OCI-LY1 (cell line): Measurements from ENCODE around the gene SF3B1.
"Not testable (repeated sequence)": the region's sequence is repeated elsewhere in the genome, so short reads cannot be mapped to it uniquely, and the experiment has no call there.

Experiments
- H2AFZ ChIP-seq: fragments of 200-600 bp; sonication (generic), shearing (Covaris generic); 2 replicates; pipeline ENCODE4 v1.6.0; 2014; ENCODE audit warnings: antibody characterized with exemption, mild to moderate bottlenecking, low read length
- H3F3A ChIP-seq: fragments of 200-600 bp; sonication (generic), shearing (Covaris generic); 2 replicates; pipeline ENCODE4 v1.6.0; 2014; ENCODE audit warnings: mild to moderate bottlenecking, antibody characterized with exemption, low read length, moderate library complexity; ENCODE audit not compliant: insufficient read depth
- H3K27ac ChIP-seq: fragments of 200-600 bp; sonication (generic); 2 replicates; pipeline ENCODE4 v1.5.1; 2014; ENCODE audit warnings: low read length, mixed run types, mild to moderate bottlenecking, low read depth; ENCODE audit not compliant: poor library complexity, severe bottlenecking
- H3K27me3 ChIP-seq: fragments of 200-600 bp; sonication (generic); 2 replicates; pipeline ENCODE4 v1.6.0; 2014; ENCODE audit warnings: antibody characterized with exemption, mild to moderate bottlenecking, low read length, moderate library complexity; ENCODE audit not compliant: insufficient read depth
- H3K36me3 ChIP-seq: fragments of 200-600 bp; sonication (generic); 2 replicates; pipeline ENCODE4 v1.6.1; 2014; ENCODE audit warnings: mild to moderate bottlenecking, antibody characterized with exemption, low read length, moderate library complexity, mixed read lengths; ENCODE audit not compliant: insufficient read depth
- H3K4me1 ChIP-seq: fragments of 200-600 bp; sonication (generic); 2 replicates; pipeline ENCODE4 v1.5.1; 2014; ENCODE audit warnings: mild to moderate bottlenecking, low read length, moderate library complexity; ENCODE audit not compliant: insufficient read depth, severe bottlenecking
- H3K4me2 ChIP-seq: fragments of 200-600 bp; sonication (generic), shearing (Covaris generic); 2 replicates; pipeline ENCODE4 v1.6.1; 2014; ENCODE audit warnings: low read length
- H3K4me3 ChIP-seq: fragments of 200-600 bp; sonication (generic); 2 replicates; pipeline ENCODE4 v1.5.1; 2014; ENCODE audit warnings: low read length, low read depth, mild to moderate bottlenecking, mixed read lengths; ENCODE audit not compliant: poor library complexity, severe bottlenecking
- H3K79me2 ChIP-seq: fragments of 200-600 bp; shearing (Covaris generic); 2 replicates; pipeline ENCODE4 v1.6.1; 2016; ENCODE audit warnings: mixed run types, low read length, mixed read lengths; ENCODE audit not compliant: insufficient read depth
- H3K9ac ChIP-seq: fragments of 200-600 bp; sonication (generic), shearing (Covaris generic); 2 replicates; pipeline ENCODE4 v1.6.1; 2014; ENCODE audit warnings: mild to moderate bottlenecking, low read length, mixed read lengths
- H3K9me2 ChIP-seq: fragments of 200-600 bp; sonication (generic), shearing (Covaris generic); 2 replicates; pipeline ENCODE4 v1.6.1; 2014; ENCODE audit warnings: low read depth, mild to moderate bottlenecking, low read length, mixed read lengths
- H3K9me3 ChIP-seq: fragments of 200-600 bp; shearing (Covaris generic); 2 replicates; pipeline ENCODE4 v1.6.1; 2014; ENCODE audit warnings: low read length, mixed read lengths
- H4K20me1 ChIP-seq: fragments of 200-600 bp; sonication (generic), shearing (Covaris generic); 2 replicates; pipeline ENCODE4 v1.6.0; 2016; ENCODE audit warnings: mild to moderate bottlenecking, low read length; ENCODE audit not compliant: insufficient read depth
- CTCF ChIP-seq: fragments of 200-600 bp; sonication (generic), shearing (Covaris generic); IDR thresholded peaks from 2 replicates; pipeline ENCODE4 v1.5.1; 2017; ENCODE audit warnings: mild to moderate bottlenecking, antibody characterized with exemption, low read length, moderate library complexity, mixed read lengths
- EZH2 ChIP-seq: fragments of 200-600 bp; sonication (generic), shearing (Covaris generic); IDR thresholded peaks from 2 replicates; pipeline ENCODE4 v1.8.0; 2017; ENCODE audit warnings: borderline replicate concordance, mixed run types, mild to moderate bottlenecking, antibody characterized with exemption, low read length, moderate library complexity, mixed read lengths

The SF3B1 gene

GRCh38 chr2:197433780-197434438, 919 bp downstream of the SF3B1 start:
- peaks cover 10% of the 10 kb centered on the region; the same call in 1 of the 2 replicates for H3K36me3 ChIP-seq
- H3K9ac ChIP-seq, result peak overlapping the region; percentile 97
- H4K20me1 ChIP-seq, result no peaks in the 10 kb centered on the region
- peak overlapping the region; percentile 93 for H3K4me3 ChIP-seq
- H3K79me2 ChIP-seq, result peaks cover 59% of the 10 kb centered on the region
- no peaks in the 10 kb centered on the region for H3K27me3 ChIP-seq
- peaks cover 56% of the 10 kb centered on the region for H3K4me1 ChIP-seq
- no peak overlapping the region for H2AFZ ChIP-seq
- H3K27ac ChIP-seq, result peak overlapping the region; percentile 78
- no peak for TF ChIP-seq CTCF
- no peak for TF ChIP-seq EZH2
- no peaks in the 10 kb centered on the region for H3K9me2 ChIP-seq
- H3K9me3 ChIP-seq, result no peaks in the 10 kb centered on the region
- no peaks in the 10 kb centered on the region for H3F3A ChIP-seq
- H3K4me2 ChIP-seq, result peak overlapping the region; percentile 100

GRCh38 chr2:197432527-197432926, 2.3 kb downstream of the SF3B1 start:
- H3K27me3 ChIP-seq, result not testable (repeated sequence)
- peak overlapping the region; percentile 97 for H3K9ac ChIP-seq

GRCh38 chr2:197431858-197432257, 3.0 kb downstream of the SF3B1 start:
- H3K9me3 ChIP-seq, result no peaks in the 10 kb centered on the region
- H3K4me1 ChIP-seq, result peaks cover 74% of the 10 kb centered on the region
- H3K9me2 ChIP-seq, result no peaks in the 10 kb centered on the region
- peaks cover 17% of the 10 kb centered on the region; the same call in 1 of the 2 replicates for H3K36me3 ChIP-seq
- no peaks in the 10 kb centered on the region for H3K27me3 ChIP-seq
- H4K20me1 ChIP-seq, result no peaks in the 10 kb centered on the region; the same call in 1 of the 2 replicates
- H3K79me2 ChIP-seq, result peaks cover 79% of the 10 kb centered on the region
- peak overlapping the region; percentile 100 for H3K4me2 ChIP-seq
- H3K9ac ChIP-seq, result peak overlapping the region; percentile 97
- no peak overlapping the region for H2AFZ ChIP-seq
- H3K4me3 ChIP-seq, result peak overlapping the region; percentile 93
- peak overlapping the region; percentile 11 for H3K27ac ChIP-seq
- TF ChIP-seq EZH2 (no peak), CTCF (no peak)
- no peaks in the 10 kb centered on the region for H3F3A ChIP-seq

More at GRCh38 chr2:197432527-197432926, 2.3 kb downstream of the SF3B1 start:
- not testable (repeated sequence) for H3K9me3 ChIP-seq, H3F3A ChIP-seq, H2AFZ ChIP-seq, H3K9me2 ChIP-seq, H3K27ac ChIP-seq, H4K20me1 ChIP-seq
- Histone ChIP-seq H3K4me2 (peak overlapping the region; percentile 100), H3K4me1 (peaks cover 67% of the 10 kb centered on the region), H3K36me3 (peaks cover 17% of the 10 kb centered on the region; the same call in 1 of the 2 replicates), H3K4me3 (peak overlapping the region; percentile 93), H3K79me2 (peaks cover 73% of the 10 kb centered on the region)

- no peak overlapping the region for H3K9ac ChIP-seq
- H3K4me2 ChIP-seq, result no peak overlapping the region
- no peak overlapping the region for H3K27ac ChIP-seq
- H2AFZ ChIP-seq, result no peak overlapping the region
- no peaks in the 10 kb centered on the region for H3K27me3 ChIP-seq
- H3K9me3 ChIP-seq, result no peaks in the 10 kb centered on the region
- H3K4me1 ChIP-seq, result peaks cover 69% of the 10 kb centered on the region
- TF ChIP-seq CTCF, result no peak
- no peak for TF ChIP-seq EZH2
- no peaks in the 10 kb centered on the region for H3K9me2 ChIP-seq
- H3F3A ChIP-seq, result no peaks in the 10 kb centered on the region
- peaks cover 99% of the 10 kb centered on the region for H3K79me2 ChIP-seq
- H3K4me3 ChIP-seq, result no peak overlapping the region
- H4K20me1 ChIP-seq, result peaks cover 3% of the 10 kb centered on the region; the same call in 1 of the 2 replicates
- peaks cover 29% of the 10 kb centered on the region for H3K36me3 ChIP-seq
Observed at GRCh38 chr2:197427986-197428385, 6.8 kb downstream of the SF3B1 start.
